HG03571 (cell line): ENCODE results near the gene FLVCR1.
"Not testable (repeated sequence)": the region's sequence is repeated elsewhere in the genome, so short reads cannot be mapped to it uniquely, and the experiment has no call there.

Experiments
- ATAC-seq: cut with Tn5 transposase; IDR thresholded peaks from one replicate; pipeline ENCODE4 v1.9.1; 2021; ENCODE audit not compliant: unreplicated experiment

The FLVCR1 gene

GRCh38 chr1:212860713-212861581 is 2.9 kb downstream of the FLVCR1 start:
- ATAC-seq, result no peak

DNA sequence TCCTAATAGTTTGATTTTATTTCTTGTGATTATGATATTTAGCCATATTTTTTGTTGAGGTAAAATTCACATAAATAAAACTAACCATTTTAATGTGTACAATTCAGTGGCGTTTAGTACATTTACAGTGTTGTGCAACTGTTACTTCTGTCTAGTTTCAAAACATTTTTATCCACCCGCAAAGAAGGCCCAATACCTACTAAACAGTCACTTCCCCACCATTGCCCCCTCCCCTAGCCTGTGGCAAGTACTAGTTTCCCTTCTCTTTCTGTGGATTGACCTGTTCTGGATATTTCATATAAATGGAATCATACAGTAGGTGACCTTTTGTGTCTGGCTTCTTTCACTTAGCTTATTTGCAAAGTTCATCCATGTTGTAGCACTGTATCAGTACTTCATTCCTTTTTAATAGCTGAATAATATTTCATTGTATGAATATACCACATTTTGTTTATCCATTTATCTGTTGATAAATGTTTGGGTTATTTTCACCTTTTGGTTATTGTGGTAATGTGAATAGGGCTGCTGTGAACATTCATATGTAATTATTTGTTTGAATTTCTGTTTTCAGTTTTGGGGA is 4.1 kb downstream of the FLVCR1 start:
- no peak for ATAC-seq

DNA sequence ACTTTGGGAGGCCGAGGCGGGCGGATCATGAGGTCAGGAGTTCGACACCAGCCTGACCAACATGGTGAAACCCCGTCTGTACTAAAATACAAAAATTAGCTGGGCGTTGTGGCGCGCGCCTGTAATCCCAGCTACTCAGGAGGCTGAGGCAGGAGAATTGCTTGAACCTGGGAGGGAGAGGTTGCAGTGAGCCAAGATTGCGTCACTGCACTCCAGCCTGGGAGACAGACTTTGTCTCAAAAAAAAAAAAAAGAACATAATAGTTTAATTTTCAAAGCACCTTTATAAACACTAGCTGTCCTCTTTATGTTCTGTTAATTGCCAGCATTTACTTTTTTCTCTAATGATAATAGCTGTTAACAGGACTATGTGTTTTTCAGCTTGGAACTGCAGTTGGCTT is 5.3 kb downstream of the FLVCR1 start:
- not testable (repeated sequence) for ATAC-seq

- no peak for ATAC-seq
These were observed 6.1 kb downstream of the FLVCR1 start for GRCh38 chr1:212864201-212864600.

DNA sequence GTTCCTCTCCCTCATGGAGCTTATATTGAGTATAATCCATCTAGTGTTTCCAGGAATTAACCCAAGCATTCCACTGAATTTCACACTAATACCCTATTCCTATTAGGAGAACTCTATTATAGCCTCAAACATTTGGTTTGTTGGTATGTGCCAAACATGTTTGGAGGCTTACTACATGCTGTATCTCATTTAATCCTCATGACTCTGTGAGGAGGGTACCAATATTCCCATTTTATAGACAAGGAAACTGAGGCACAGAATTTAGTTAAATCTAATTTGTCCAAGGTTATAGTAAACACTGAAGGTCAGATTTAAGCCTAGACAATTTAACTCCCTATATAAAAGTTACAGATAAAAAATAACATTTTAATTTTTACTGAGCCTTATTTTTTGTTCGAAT is 9.1 kb downstream of the FLVCR1 start:
- ATAC-seq, result no peak

- ATAC-seq, result no peak
These were observed 13.9 kb downstream of the FLVCR1 start for GRCh38 chr1:212871976-212872375.

- ATAC-seq, result peak; percentile 79
These were observed 15.4 kb downstream of the FLVCR1 start for GRCh38 chr1:212873518-212873917.

GRCh38 chr1:212878418-212878817 is 20.3 kb downstream of the FLVCR1 start:
- no peak for ATAC-seq

GRCh38 chr1:212879947-212880690 is 22.0 kb downstream of the FLVCR1 start:
- no peak for ATAC-seq

GRCh38 chr1:212884592-212884991 is 26.5 kb downstream of the FLVCR1 start:
- ATAC-seq, result no peak

DNA sequence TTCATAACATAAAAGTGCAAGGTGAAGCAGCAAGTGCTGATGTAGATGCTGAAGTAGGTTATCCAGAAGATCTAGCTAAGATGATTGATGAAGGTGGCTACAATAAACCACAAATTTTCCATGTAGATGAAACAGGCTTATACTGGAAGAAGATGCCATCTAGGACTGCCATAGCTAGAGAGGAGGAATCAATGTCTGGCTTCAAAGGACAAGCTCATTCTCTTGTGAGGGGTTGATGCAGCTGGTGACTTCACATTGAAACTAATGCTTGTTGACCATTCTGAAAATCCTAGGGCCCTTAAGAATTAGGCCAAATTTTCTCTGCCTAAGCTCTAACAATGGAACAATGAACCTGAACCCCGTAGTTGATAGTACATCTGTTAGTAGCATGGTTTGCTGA is 34.0 kb downstream of the FLVCR1 start:
- ATAC-seq, result no peak

DNA sequence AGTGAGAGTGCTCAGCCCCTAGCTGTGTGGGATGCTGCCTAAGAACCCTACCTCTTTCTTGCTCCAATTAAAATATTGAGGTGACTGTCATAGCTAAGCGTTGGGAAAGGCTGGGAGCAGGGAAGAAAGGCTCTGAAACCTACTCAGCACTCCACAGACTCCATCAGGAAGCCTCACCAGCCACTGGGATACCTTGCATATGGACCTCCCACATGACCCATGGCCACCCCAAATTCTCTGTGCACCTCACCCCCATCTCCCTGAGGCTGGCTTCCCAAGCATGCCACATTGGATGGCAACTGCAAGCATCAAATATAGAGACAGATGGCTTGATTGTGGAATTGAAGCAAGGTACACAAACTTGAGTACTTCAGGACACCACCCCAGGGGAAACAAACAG is 41.8 kb downstream of the FLVCR1 start:
- ATAC-seq, result no peak

DNA sequence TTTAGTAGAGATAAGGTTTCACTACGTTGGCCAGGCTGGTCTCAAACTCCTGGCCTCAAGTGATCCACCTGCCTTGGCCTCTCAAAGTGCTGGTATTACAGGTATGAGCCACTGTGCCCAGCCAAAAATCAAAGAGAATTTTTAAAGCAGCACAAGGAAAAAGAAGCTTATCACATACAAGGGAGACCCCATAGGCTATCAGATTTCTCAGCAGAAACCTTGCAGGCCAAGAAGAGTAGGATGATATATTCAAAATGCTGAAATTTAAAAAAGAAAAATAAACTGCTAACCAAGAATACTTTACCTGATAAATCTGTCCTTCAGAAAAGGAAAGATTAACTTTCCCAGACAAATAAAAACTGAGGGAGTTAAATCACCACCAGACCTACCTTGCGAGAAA is 43.2 kb downstream of the FLVCR1 start:
- ATAC-seq, result no peak

- ATAC-seq, result no peak
These were observed 44.0 kb downstream of the FLVCR1 start for GRCh38 chr1:212902054-212902453.

GRCh38 chr1:212903664-212904063 is 45.6 kb downstream of the FLVCR1 start:
- ATAC-seq, result no peak

DNA sequence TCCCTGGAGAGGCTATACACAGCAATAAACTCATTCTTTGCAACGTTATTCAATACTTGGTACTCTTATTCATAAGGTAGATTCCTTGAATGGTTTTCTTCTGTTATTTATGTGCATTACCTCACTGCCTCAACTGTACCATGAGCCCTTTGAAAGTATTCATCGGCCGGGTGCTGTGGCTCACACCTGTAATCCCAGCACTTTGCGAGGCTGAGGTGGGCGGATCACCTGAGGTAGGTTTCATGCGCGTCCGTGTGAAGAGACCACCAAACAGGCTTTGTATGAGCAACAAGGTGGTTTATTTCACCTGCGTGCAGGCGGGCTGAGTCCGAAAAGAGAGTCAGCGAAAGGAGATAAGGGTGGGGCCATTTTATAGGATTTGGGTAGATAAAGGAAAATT is 50.0 kb downstream of the FLVCR1 start:
- ATAC-seq, result not testable (repeated sequence)

DNA sequence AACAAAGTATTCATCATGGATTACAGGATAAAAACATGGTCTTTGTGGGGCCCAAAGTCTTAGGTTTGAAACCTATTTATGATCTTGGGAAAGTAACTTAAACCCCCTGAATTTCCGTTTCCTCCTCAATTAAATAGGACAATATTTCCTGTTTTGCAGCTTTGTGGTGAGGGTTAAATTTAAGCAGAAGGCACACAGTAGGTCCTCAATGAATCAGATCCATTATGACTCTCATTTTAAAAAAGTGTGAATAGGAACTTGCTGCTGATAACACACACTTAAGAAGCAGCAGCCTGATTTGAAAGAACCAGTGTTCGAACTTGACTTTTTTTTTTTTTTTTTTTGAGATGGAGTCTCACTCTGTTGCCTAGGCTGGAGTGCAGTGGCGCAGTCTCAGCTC is 50.9 kb downstream of the FLVCR1 start:
- ATAC-seq, result no peak

DNA sequence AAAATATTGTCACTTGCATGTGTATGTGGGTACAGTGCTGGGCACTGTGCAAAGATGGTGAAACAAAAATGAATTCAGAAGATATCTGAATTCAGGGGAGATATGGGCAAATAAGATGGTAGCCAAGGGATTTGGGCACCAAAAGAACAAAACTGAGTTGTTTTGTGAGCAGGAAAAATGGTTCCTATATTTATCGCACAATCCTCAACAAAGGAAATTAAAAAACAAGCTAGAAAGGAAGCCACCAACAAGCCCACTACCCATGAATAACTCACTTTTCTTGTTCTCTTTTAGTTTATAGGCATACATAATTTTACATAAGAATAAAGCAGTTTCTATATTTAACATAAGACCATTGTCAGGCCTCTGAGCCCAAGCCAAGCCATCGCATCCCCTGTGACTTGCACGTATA is 51.6 kb downstream of the FLVCR1 start:
- ATAC-seq, result no peak

DNA sequence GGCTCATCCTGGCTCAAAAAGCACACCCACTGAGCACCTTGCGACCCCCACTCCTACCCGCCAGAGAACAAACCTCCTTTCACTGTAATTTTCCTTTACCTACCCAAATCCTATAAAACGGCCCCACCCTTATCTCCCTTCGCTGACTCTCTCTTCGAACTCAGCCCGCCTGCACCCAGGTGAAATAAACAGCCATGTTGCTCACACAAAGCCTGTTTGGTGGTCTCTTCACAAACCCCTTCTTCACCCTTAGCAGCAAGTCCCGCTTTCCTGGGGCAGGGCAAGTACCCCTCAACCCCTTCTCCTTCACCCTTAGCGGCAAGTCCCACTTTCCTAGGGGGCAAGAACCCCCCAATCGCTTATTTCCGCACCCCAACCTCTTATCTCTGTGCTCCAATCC is 52.1 kb downstream of the FLVCR1 start:
- not testable (repeated sequence) for ATAC-seq

DNA sequence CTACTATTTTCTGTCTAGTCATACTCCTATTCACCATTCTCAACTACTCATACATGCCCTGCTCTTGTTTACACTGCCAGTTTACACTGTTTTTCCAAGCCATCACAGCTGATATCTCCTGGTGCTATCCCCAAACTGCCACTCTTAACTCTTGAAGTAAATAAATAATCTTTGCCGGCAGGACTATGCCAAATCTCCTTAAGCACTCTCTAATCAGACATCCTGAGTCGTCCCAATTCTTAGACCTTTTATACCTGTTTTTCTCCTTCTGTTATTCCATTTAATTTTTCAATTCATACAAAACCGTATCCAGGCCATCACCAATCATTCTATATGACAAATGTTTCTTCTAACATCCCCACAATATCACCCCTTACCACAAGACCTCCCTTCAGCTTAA is 55.6 kb downstream of the FLVCR1 start:
- ATAC-seq, result not testable (repeated sequence)

GRCh38 chr1:212914110-212914509 is 56.0 kb downstream of the FLVCR1 start:
- not testable (repeated sequence) for ATAC-seq

DNA sequence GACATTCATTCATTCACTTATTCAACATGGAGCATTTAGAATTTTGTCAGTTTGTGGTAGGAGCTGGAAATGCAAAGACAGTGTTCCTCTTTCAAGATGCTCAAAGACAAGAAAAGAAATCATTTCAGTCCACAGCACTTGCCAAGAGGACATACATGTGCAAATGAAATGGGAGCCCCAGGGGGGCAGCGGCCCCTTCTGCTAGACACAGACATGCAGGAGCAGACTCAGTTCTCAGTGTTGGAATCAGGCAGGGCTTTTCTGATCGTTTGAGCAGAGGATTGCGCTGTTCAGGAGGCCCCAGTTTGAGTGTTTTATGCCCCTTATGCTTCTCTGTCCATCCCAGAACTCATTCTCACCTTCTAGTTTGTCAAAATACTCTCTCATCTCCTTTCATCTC is 56.7 kb downstream of the FLVCR1 start:
- ATAC-seq, result no peak
